Activated T-cell treated with anti-CD3 and anti-CD28 coated beads, Interleukin-2, amount 50 U/mL, for 72 hours (primary cell): ENCODE data around the gene GYPC. TPM values are rescaled to one million over a fixed set of nuclear protein-coding genes. Genes with fewer than 3 reads are reported as not detected.

ENCODE experiments used
- ATAC-seq, 2 donors: fragments of 150-1000 bp; cut with Tn5 transposase; replicated peaks in 1 of 2; 2 replicates each; pipeline ENCODE4 v1.10.0; 2021; ENCODE audit warnings: moderate library complexity in 2 of 2, mild to moderate bottlenecking in 1 of 2
- DNase-seq, 2 donors: peaks; one replicate each; pipeline ENCODE4 v3.0.0; 2021 to 2022; ENCODE audit warnings: mixed read lengths in 1 of 2
- H3K27ac Mint-ChIP-seq: one replicate; pipeline ENCODE4 v1.8.0; 2022; ENCODE audit warnings: mild to moderate bottlenecking, moderate library complexity, mixed read lengths
- H3K27me3 Mint-ChIP-seq: one replicate; pipeline ENCODE4 v1.8.0; 2022; ENCODE audit warnings: low read depth, mixed read lengths
- H3K36me3 Mint-ChIP-seq, 2 donors: one replicate each; pipeline ENCODE4 v1.8.0; 2022; ENCODE audit warnings: mixed read lengths in 2 of 2, mild to moderate bottlenecking in 1 of 2; ENCODE audit not compliant: insufficient read depth in 2 of 2
- H3K4me1 Mint-ChIP-seq: one replicate; pipeline ENCODE4 v1.8.0; 2022; ENCODE audit warnings: low read depth, mixed read lengths
- H3K4me3 Mint-ChIP-seq, 2 donors: one replicate each; pipeline ENCODE4 v1.8.0; 2022; ENCODE audit warnings: mild to moderate bottlenecking in 2 of 2, mixed read lengths in 2 of 2, moderate library complexity in 2 of 2
- H3K9me3 Mint-ChIP-seq, 2 donors: one replicate each; pipeline ENCODE4 v1.8.0; 2022; ENCODE audit warnings: mixed read lengths in 2 of 2
- total RNA-seq, 2 donors: library from RNA; stranded (reverse); gene quantifications; one replicate each; pipeline ENCODE4 v1.2.3, GENCODE V29; 2022

The GYPC gene
- total RNA-seq, 2 donors from 2014 or later, result 144 to 148 TPM

GRCh38 chr2:126655051-126655450 lies 907 bp upstream of the GYPC start:
- H3K4me3 Mint-ChIP-seq, result peak overlapping the region; percentile 88 to 98
- peaks cover 42% of the 10 kb centered on the region for H3K4me1 Mint-ChIP-seq
- H3K27me3 Mint-ChIP-seq, result no peaks in the 10 kb centered on the region
- no peak for DNase-seq
- no peak for ATAC-seq
- peaks cover 13 to 16% of the 10 kb centered on the region in 2 donors for H3K36me3 Mint-ChIP-seq
- H3K27ac Mint-ChIP-seq, result peak overlapping the region; percentile 87
- H3K9me3 Mint-ChIP-seq, result peaks cover 0 to 3% of the 10 kb centered on the region in 2 donors

GRCh38 chr2:126656431-126657147 lies 631 bp downstream of the GYPC start:
- Mint-ChIP-seq H3K36me3 (peaks cover 13 to 16% of the 10 kb centered on the region in 2 donors), H3K9me3 (no peaks in the 10 kb centered on the region), H3K4me3 (peak overlapping the region; percentile 98 to 99), H3K4me1 (peaks cover 57% of the 10 kb centered on the region), H3K27ac (peak overlapping the region; percentile 100), H3K27me3 (no peaks in the 10 kb centered on the region)
- peak; percentile 31 to 36 for ATAC-seq
- peak; percentile 56 to 57 for DNase-seq

- ATAC-seq, result peak; percentile 26 to 43
- DNase-seq, result peak; percentile 33 to 60
- Mint-ChIP-seq H3K27me3 (no peaks in the 10 kb centered on the region), H3K36me3 (peaks cover 13 to 16% of the 10 kb centered on the region in 2 donors), H3K4me1 (peaks cover 63% of the 10 kb centered on the region), H3K27ac (peak overlapping the region; percentile 100), H3K4me3 (peak overlapping the region; percentile 98 to 99), H3K9me3 (no peaks in the 10 kb centered on the region)
Measured at GRCh38 chr2:126657148-126657635, 1.2 kb downstream of the GYPC start.

GRCh38 chr2:126657636-126658318 lies 1.8 kb downstream of the GYPC start:
- H3K27ac Mint-ChIP-seq, result peak overlapping the region; percentile 100
- H3K4me3 Mint-ChIP-seq, result peak overlapping the region; percentile 98 to 99
- peak; percentile 85 to 87 for DNase-seq
- peaks cover 68% of the 10 kb centered on the region for H3K4me1 Mint-ChIP-seq
- peak; percentile 83 to 84 for ATAC-seq
- H3K27me3 Mint-ChIP-seq, result no peaks in the 10 kb centered on the region
- no peaks in the 10 kb centered on the region for H3K9me3 Mint-ChIP-seq
- peaks cover 13 to 16% of the 10 kb centered on the region in 2 donors for H3K36me3 Mint-ChIP-seq

GRCh38 chr2:126658319-126658904 lies 2.5 kb downstream of the GYPC start:
- H3K4me1 Mint-ChIP-seq, result peaks cover 71% of the 10 kb centered on the region
- ATAC-seq, result peak; percentile 4 to 27

GRCh38 chr2:126658905-126659561 lies 3.1 kb downstream of the GYPC start:
- peak overlapping the region; percentile 100 for H3K27ac Mint-ChIP-seq

More at GRCh38 chr2:126658319-126658904, 2.5 kb downstream of the GYPC start:
- peak overlapping the region; percentile 100 for H3K27ac Mint-ChIP-seq
- peak overlapping the region; percentile 98 to 99 for H3K4me3 Mint-ChIP-seq
- no peaks in the 10 kb centered on the region for H3K27me3 Mint-ChIP-seq
- DNase-seq, result peak in 1 of 2 donors; percentile 27
- H3K36me3 Mint-ChIP-seq, result peaks cover 13 to 16% of the 10 kb centered on the region in 2 donors
- no peaks in the 10 kb centered on the region for H3K9me3 Mint-ChIP-seq

GRCh38 chr2:126659562-126660467 lies 3.9 kb downstream of the GYPC start:
- Mint-ChIP-seq H3K4me3 (peak overlapping the region; percentile 96 to 98), H3K36me3 (peaks cover 13 to 20% of the 10 kb centered on the region in 2 donors), H3K27me3 (no peaks in the 10 kb centered on the region), H3K4me1 (peaks cover 85% of the 10 kb centered on the region), H3K9me3 (no peaks in the 10 kb centered on the region), H3K27ac (peak overlapping the region; percentile 100)
- ATAC-seq (no peak), DNase-seq (no peak)

More at GRCh38 chr2:126658905-126659561, 3.1 kb downstream of the GYPC start:
- ATAC-seq (peak; percentile 35 to 47), DNase-seq (peak; percentile 75 to 79)
- Mint-ChIP-seq H3K9me3 (no peaks in the 10 kb centered on the region), H3K27me3 (no peaks in the 10 kb centered on the region), H3K36me3 (peaks cover 13 to 17% of the 10 kb centered on the region in 2 donors), H3K4me1 (peaks cover 77% of the 10 kb centered on the region), H3K4me3 (peak overlapping the region; percentile 96 to 98)

GRCh38 chr2:126660971-126661370 lies 5.0 kb downstream of the GYPC start:
- Mint-ChIP-seq H3K27me3 (no peaks in the 10 kb centered on the region), H3K4me1 (peaks cover 85% of the 10 kb centered on the region), H3K9me3 (no peaks in the 10 kb centered on the region), H3K36me3 (peaks cover 12 to 18% of the 10 kb centered on the region in 2 donors), H3K4me3 (peak overlapping the region; percentile 79 to 89), H3K27ac (peak overlapping the region; percentile 97)
- ATAC-seq, result no peak
- DNase-seq, result no peak

GRCh38 chr2:126661702-126662500 lies 5.9 kb downstream of the GYPC start:
- H3K36me3 Mint-ChIP-seq, result peaks cover 10 to 16% of the 10 kb centered on the region in 2 donors
- ATAC-seq (no peak), DNase-seq (peak; percentile 18 to 23)
- no peaks in the 10 kb centered on the region for H3K9me3 Mint-ChIP-seq
- peak overlapping the region; percentile 79 to 89 for H3K4me3 Mint-ChIP-seq
- no peaks in the 10 kb centered on the region for H3K27me3 Mint-ChIP-seq
- peak overlapping the region; percentile 97 for H3K27ac Mint-ChIP-seq
- H3K4me1 Mint-ChIP-seq, result peaks cover 95% of the 10 kb centered on the region

- peaks cover 95% of the 10 kb centered on the region for H3K4me1 Mint-ChIP-seq
- no peaks in the 10 kb centered on the region for H3K9me3 Mint-ChIP-seq
- H3K27ac Mint-ChIP-seq, result peak overlapping the region; percentile 97
- ATAC-seq (no peak), DNase-seq (peak in 1 of 2 donors; percentile 12)
- no peaks in the 10 kb centered on the region for H3K27me3 Mint-ChIP-seq
- peaks cover 6 to 12% of the 10 kb centered on the region in 2 donors for H3K36me3 Mint-ChIP-seq
- H3K4me3 Mint-ChIP-seq, result peak overlapping the region; percentile 79 to 89
Measured at GRCh38 chr2:126662621-126663020, 6.7 kb downstream of the GYPC start.
